NOMO-1 treated with DMSO at 0.1 percent for 48 hours (cell line): ENCODE data around the gene NPBWR2.
"Not testable (repeated sequence)": the region's sequence is repeated elsewhere in the genome, so short reads cannot be mapped to it uniquely, and the experiment has no call there.

ENCODE experiments used
- DNase-seq: peaks from one replicate; lab custom pipeline; 2025; ENCODE audit not compliant: unreplicated experiment; lab: John Stamatoyannopoulos, UW

NPBWR2 gene

DNA sequence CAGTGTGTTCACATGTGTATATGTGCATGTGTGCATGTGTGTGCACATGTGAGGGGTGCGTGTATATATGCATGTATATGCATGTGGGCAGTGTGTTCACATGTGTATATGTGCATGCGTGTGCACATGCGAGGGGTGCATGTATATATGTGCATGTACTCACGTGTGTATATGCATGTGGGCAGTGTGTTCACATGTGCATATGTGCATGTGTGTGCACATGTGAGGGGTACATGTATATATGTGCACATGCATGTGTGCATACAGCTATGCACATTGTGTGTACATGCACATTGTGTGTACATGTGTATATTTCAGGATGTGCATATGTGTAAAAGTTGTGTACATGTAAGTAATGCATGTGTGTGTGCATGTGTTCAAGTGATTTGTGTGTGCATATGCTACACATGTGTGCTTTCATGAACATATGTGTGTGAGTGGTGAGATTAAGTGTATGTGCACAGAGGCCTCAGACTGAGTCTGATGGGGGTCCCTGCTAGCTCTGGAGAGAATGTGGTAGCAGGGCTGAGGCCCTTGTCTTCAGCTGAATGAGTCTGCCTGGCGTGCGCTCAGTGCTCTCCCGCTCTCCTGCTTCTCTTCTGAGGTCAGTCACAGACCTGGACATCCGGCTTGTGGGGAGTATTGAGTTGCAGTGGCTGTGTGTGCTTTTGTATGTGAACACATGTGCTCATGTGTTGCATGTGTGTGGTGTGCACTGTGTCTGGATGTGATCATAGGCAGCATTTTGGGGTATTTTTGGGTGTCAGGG is 37.0 kb upstream of the NPBWR2 start:
- DNase-seq, result no peak

DNA sequence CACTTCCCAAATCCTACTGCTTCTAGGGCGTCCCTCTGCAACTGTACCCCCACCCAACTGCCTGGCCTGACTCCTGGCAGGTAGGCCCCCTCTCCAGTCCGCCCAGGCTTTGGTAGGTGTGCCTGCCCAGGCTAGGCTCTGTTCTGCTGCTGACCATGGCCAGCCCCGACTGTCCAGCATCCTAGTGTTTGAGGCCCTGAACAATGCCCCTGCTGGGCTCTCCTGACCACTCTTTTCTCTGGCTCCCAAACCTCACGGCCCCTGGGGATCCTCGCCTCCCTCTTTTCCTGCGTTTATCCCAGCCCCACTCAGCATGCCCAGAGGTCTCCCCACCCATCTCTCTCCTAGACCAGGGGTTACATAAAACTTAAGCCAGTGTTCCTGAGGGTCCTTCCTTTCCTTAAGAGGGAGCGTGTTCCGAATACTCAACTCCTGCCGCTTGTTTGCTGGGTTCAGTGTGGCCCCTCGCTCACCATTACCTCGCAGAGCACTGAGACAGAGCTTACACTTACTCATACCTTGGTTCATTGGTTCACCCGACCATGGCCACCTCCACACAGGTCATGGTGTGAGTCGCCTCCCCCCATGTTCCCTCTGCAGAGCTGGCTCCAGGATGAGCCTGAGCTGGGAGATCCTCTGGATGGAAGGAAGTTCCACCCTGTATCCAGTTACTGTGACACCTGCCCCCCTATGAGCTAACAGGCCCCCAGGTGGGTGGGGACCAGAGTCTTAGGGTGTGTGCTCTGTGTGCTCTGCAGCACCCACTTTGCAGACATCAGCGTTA is 35.8 kb upstream of the NPBWR2 start:
- no peak for DNase-seq

DNA sequence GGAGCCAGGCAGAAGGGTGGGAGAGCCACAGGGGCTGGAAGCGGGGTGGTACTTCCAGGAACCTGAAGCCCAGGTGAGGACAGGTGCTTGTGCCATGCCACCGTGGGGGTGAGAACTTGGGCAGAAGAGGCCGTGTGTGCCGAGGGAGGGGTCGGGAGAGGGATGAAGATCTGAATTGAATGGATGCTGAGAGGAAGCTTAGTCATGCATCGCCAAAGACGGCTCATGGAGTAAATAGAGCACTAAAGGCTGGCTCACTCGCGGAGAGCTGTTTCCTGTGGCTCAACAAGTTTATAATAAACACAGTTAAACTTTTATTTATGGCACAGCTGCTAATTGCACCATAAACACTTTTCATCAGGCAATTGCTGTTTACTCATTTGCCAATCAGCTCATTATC is 35.2 kb upstream of the NPBWR2 start:
- DNase-seq, result no peak

GRCh38 chr20:64140956-64141355 is 33.6 kb upstream of the NPBWR2 start:
- no peak for DNase-seq

DNA sequence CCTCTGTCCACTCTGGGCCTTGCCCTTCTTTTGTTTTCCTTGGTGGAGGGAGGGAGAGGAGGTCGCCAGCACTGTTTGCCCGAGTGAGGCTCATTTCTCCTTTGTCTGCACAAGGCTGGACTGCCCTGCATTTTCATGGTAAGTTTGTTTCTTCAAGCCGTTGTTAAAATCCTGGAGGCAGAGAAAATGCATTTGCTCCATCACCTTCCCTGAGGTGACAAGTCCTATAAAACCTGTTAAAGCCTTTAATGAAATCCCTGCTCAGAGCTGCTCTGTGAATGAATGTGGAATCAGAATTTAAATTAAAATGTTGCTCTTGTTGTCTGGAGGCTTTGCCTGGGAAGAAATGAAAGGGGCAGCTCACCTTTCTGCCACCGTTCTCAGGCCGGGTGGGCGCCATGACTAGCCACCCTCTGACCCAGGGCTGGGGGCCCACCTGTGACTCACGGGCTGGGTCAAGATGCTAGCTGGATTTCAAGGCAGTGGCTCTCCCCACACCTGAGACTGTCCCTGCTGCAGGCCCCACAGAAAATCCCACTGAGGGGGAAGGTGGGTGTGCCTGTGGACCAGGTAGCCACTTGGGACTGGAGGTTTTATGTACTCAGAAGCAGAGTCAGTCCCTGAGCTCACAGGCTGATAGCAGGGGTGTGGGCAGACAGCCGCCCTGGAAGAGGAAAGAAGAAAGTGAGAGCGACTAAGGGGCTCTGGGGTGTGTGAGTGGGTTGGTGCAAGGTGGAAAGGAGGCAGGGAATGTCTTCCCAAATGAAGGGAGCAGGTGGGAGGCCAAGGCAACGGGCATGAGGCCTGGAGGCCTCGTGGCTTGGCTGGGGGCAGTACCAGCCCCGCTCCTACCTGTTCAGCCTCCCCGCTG is 32.9 kb upstream of the NPBWR2 start:
- DNase-seq, result no peak

- DNase-seq, result no peak
Measured at GRCh38 chr20:64139199-64140060, 32.1 kb upstream of the NPBWR2 start.

DNA sequence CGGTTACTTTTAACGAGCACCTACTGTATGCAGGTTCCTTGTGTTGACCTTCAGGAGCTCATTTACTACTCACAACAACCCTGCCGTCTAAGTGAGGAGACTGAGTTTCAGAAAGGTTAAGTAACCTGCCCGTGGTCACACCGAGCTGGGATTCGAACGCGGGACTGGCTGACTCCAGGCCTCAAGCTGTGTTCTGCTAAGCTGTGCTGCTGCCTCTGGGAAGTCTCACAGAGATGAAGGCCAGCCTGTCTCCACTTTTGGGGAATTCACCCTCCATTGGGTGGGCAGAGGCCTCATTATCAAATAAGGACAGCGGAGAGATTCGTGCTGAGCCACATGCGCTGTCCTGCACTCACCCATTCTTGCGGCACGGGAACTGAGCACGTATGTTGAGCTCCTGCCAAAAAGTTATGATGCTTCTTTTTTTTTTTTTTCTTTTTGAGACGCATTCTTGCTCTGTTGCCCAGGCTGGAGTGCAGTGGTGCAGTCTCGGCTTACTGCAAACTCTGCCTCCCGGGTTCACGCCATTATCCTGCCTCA is 31.0 kb upstream of the NPBWR2 start:
- DNase-seq, result no peak

GRCh38 chr20:64137598-64138031 is 30.2 kb upstream of the NPBWR2 start:
- no peak for DNase-seq

DNA sequence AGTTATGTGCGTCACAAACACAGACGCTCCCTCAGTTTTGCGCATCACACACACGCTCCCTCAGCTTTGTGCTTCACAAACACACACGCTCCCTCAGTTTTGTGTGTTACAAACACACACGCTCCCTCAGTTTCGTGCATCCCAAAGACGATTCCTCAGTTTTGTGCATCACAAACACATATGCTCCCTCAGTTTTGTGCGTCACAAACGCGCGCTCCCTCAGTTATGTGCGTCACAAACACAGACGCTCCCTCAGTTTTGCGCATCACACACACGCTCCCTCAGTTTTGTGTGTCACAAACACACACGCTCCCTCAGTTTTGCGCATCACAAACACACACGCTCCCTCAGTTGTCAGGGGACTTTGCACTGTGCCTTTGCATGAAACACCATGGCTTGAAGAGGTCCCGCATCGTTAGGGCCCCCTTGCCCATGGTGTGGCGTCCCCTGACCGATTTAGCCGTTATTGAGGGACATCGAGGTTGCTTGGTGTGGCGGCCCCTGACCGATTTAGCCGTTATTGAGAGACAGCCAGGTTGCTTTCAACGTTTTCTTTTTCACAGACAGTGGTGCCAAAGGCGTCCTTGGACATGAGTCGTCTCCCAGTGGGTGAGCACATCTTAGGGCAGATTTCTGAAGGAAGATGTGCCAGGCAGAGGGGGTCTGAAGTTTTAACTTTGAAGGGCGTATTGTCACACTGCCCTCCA is 28.8 kb upstream of the NPBWR2 start:
- no peak for DNase-seq

- not testable (repeated sequence) for DNase-seq
Measured at GRCh38 chr20:64134744-64135143, 27.4 kb upstream of the NPBWR2 start.

- DNase-seq, result no peak
Measured at GRCh38 chr20:64133951-64134407, 26.6 kb upstream of the NPBWR2 start.

DNA sequence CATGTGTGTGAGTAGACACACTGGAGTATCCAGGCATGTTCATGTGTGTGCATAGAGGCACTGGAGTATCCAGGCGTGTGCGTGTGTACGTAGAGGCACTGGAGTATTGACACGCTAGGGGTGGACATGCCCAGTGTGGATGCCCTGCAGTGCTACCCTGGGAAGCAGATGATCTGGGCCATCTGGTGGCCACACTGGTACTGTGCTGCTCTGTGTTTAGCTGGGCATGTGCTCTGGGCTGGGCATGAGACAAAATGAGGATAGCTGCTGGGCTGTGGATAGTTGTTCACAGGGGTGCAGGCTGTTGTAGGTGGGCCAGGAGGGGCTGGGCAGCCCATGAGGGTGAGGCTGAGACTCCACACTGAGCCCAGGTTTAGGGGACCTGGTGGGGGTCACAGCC is 24.0 kb upstream of the NPBWR2 start:
- no peak for DNase-seq

GRCh38 chr20:64130876-64131275 is 23.5 kb upstream of the NPBWR2 start:
- no peak for DNase-seq

DNA sequence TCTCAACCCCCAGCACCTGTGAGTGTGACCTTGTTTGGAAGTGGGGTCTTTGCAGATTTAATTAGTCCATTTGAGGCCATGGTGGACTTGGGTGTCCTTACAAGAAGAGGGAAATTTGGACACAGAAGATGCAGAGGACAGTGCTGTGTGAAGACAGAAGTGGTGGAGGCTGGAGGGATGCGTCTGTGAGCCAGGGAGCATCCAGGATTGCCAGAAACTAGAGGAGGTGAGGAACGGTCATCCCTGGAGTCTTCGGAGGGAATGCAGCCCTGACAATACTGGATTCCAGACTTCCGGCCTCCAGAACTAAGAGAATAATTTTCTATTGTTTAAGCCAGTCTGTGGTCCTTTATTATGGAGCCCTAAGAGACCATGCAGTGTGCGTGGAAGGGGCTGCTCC is 22.9 kb upstream of the NPBWR2 start:
- no peak for DNase-seq

GRCh38 chr20:64129146-64129782 is 21.9 kb upstream of the NPBWR2 start:
- no peak for DNase-seq

DNA sequence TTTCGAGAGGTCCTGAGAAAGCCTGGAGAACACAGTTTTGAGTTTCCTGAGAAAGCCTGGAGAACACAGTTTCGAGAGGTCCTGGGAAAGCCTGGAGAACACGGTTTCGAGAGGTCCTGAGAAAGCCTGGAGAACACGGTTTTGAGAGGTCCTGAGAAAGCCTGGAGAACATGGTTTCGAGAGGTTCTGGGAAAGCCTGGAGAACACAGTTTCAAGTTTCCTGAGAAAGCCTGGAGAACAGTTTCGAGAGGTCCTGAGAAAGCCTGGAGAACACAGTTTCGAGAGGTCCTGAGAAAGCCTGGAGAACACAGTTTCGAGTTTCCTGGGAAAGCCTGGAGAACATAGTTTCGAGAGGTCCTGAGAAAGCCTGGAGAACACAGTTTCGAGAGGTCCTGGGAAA is 16.2 kb upstream of the NPBWR2 start:
- not testable (repeated sequence) for DNase-seq

- not testable (repeated sequence) for DNase-seq
Measured at GRCh38 chr20:64122927-64123326, 15.6 kb upstream of the NPBWR2 start.

DNA sequence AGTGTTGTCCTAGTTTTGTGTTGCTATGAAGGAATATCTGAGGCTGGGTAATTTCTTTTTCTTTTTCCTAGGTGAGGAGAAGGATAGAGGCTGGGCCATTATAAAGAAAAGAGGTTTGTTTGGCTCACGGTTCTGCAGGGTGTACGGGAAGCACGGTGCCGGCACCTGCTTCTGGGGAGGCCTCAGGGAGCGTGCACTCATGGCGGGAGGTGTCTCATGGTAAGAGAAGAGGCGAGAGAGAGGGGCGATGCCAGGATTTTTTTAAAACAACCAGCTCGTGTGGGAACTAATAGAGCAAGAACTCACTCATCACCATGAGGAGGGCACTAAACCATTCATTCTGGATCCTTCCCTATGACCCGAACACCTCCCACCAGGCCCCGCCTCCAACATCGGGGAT is 14.2 kb upstream of the NPBWR2 start:
- no peak for DNase-seq
